ENCODE data around the gene TGDS.

- TF ChIP-seq CTCF (conservative IDR thresholded peaks at IDR 0.05; ENCODE audit: low read depth, low read length): no peak
- TF ChIP-seq EZH2 (IDR thresholded peaks at IDR 0.05; ENCODE audit: low read length, unreplicated experiment): no peak
- no peak for TF ChIP-seq EZH2phosphoT487 (IDR thresholded peaks at IDR 0.05; ENCODE audit: borderline replicate concordance, low read length)
These were observed 46.5 kb downstream of the TGDS start for GRCh38 chr13:94549232-94550061.

Measured in PC-3 (cell line).